Measurements from ENCODE around the gene PPDPF.
"Not testable (repeated sequence)": the region's sequence is repeated elsewhere in the genome, so short reads cannot be mapped to it uniquely, and the experiment has no call there.

Gene PPDPF

GRCh38 chr20:63500902-63501817 is 19.4 kb upstream of the PPDPF start:
- no peak for DNase-seq

GRCh38 chr20:63501818-63502670 is 18.5 kb upstream of the PPDPF start:
- DNase-seq = no peak

GRCh38 chr20:63502671-63503172 is 17.8 kb upstream of the PPDPF start:
- DNase-seq = no peak

DNA sequence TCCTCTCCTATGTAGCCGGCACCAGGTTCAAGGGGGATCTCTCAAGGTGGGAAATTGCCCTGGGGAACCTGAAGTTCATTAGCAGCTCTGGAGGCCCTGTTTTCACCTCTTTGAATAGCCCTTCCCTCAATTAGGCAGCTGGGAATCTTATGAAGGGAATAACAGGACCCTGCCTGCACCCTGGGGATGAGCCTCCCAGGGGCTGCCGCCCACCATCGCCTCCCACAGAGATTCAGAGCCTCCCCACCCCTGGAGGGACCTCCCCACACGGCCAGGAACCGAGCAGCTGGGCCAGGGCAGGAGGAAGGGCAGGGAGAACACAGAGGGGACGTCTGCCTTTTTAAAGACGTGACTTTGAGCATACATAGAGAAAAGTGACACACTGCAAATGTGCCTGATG is 17.0 kb upstream of the PPDPF start:
- no peak for DNase-seq

DNA sequence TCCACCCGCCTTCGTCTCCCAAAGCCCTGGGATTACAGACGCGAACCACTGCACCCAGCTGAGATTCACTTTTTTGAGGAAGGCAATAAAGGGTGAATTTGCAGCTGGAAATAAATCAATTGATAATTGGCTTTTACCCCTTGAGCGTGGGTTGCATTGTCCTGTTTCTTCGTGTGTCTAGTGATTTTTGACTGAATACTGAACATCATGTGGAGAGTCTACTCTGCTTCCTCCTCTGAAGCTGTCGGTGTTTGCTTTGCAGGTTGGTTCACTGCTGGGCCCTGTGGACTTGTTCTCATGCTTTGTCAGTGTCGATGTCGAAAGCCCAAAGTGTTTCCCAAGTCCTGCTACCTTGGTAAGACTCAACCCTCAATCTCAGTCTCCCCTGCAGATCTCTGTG is 15.9 kb upstream of the PPDPF start:
- DNase-seq = no peak

- DNase-seq = no peak
Observed at GRCh38 chr20:63505281-63505680, 15.3 kb upstream of the PPDPF start.

- no peak for DNase-seq
Observed at GRCh38 chr20:63505723-63506122, 14.8 kb upstream of the PPDPF start.

- DNase-seq = no peak
Observed at GRCh38 chr20:63507083-63507743, 13.4 kb upstream of the PPDPF start.

- no peak for DNase-seq
Observed at GRCh38 chr20:63508072-63508768, 12.3 kb upstream of the PPDPF start.

GRCh38 chr20:63509088-63509564 is 11.4 kb upstream of the PPDPF start:
- DNase-seq = no peak

DNA sequence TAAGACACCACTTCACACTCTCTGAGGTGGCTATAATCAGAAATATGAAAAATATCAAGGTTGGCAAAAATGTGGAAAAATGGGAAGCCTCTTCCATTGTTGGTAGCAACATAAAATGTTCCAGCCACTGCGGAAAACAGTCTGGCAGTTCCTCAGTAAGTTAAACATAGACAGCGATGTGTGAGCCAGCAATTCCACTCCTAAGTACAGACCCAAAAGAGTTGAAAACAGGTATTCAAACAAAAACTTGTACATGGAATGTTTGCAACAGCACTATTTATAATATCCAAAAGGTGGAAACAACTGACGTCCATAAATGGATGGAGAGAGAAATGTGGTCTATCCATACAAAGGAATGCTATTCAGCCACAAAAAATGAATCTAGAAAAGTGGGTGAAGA is 7.4 kb upstream of the PPDPF start:
- DNase-seq = no peak

DNA sequence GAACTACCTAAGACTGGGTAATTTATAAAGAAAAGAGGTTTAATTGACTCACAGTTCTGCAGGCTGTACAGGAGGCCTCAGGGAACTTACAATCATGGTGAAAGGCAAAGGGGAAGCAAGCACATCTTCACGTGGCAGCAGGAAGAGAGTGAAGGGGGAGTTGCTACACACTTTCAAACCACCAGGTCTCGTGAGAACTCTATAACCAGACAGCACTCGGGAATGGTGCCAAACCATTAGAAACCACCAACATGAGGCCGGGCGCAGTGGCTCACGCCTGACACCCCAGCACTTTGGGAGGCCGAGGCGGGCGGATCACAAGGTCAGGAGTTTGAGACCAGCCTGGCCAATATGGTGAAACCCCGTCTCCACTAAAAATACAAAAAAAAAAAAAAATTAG is 6.0 kb upstream of the PPDPF start:
- not testable (repeated sequence) for DNase-seq

- no peak for DNase-seq
Observed at GRCh38 chr20:63517376-63518309, 2.9 kb upstream of the PPDPF start.

DNA sequence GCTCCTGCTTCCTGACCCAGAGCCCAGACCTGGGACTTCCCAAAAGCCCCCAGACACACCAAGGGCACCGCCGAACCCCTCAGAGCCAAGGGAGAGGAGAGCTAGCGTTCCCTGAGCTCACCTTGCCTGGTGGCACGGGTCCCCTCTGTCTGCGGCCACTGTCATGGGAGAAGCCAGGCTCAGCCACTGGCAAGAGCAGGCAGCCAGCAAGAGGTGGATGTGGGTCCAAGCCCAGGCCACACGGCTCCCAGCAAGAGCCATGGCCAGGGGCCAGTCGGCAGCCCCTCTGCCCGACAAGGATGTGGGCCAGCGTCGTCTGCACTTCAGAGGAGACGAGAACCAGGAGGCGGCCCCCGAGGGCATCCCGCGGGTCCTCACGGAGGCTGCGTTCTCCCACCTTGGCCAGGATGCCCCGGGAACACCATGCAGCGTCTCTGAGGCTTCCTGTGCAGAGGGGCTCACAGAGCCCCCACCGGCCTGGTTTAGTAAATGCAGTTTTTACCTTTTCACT is 2.2 kb upstream of the PPDPF start:
- no peak for DNase-seq

DNA sequence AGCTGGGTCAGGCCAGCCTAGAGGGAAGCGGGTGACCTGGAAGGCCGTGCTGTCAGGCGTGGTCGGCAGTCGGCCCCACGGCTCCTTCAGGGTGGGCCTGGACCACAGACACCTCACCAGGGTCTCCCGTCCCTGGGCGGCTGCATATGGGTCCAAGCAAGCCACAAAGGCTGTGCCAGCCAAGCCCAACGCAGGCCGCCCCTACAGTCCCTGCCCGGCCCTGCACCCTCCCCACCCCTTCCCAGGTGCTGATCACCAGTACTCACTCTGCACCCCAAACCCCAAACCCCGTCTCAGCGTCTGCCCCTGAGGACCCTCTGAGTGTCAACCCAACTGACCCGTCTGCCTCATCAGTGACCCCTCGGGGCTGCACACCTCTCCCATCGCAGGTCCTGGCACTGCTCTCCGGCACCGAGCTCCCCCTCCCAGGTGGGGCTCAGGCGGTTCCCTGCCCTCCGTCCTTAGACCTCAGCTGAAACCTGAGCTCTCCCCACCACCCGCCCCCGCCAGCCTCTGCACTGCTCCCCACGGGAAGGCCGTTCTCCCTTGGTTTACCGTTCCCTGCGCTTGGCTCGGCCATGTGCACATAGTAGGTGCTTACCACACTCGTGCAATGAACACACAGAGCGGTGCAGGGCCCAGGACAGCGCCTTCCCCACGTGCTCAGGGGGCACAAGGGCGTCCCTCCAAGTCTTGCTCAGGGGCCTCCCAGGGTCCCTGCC is 1.5 kb upstream of the PPDPF start:
- no peak for DNase-seq

- DNase-seq = peak; percentile 47
Observed at GRCh38 chr20:63519668-63520503, 679 bp upstream of the PPDPF start.

DNA sequence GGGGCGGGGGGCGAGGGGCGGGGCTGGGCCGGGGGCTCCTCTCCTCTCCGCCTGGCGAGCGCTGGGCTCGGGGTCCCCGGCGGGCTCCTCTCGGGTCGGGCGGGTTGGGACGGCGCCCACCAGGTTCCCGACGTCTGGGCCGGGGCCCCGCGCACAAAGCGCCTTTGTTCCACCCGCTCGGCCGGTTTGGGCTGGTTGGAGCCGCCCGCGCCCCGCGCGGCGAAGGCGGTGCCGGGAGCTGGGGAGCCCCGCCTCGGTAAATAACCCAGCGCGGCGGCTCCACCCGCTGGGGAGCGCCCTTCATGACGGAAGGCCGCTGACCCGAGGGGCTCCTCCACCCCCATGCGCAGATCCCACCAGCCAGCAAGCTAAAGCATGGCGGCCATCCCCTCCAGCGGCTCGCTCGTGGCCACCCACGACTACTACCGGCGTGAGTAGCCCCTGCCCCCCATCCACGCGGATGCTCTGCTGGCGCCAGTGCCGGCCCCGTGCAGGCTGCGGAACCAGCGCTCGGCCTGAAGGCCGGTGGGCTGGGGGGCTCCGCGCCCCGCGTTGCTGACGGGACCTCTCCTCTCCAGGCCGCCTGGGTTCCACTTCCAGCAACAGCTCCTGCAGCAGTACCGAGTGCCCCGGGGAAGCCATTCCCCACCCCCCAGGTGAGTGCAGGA is 503 bp downstream of the PPDPF start:
- DNase-seq = peak; percentile 52

- DNase-seq = no peak
Observed at GRCh38 chr20:63521602-63522001, 1.0 kb downstream of the PPDPF start.
